ENCODE data around the gene IL21R.

Gene IL21R

DNA sequence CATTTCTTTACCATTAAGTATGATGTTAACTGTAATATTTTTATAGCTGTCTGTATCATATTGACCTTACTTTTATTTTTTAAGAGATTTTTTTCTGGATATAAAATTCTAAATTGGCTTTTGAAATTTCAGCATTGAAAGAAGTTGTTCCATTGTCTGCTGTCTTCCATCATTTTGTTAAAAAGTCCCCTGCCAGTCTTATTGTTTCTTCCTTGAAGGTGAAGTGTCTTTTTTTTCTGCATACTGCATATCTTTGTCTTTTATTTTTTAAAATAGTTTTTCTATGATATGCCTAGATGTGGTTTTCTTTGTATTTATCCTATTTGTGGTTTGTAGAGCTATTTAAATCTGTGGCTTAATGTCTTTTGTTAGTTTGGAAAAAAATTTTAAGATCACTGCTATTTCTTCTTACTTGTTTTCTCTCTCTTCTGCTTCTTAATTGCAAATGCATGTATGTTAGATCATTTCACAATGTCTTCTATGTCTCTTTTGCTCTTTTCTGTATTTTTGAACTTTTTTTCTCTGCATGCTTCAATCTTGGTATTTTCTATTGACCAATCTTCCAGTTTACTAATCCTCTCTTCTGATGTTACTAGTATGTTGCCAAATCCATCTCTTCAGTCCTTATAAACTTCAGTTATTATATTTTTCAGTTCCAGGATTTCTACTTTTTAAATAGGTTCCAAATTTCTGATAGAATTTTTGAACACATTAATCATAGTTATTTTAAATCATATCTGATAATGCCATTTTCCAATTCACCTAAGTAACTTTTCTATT is 20.2 kb downstream of the IL21R start:
- H3K27ac ChIP-seq, result no peak overlapping the region
- TF ChIP-seq, protein P1, sequence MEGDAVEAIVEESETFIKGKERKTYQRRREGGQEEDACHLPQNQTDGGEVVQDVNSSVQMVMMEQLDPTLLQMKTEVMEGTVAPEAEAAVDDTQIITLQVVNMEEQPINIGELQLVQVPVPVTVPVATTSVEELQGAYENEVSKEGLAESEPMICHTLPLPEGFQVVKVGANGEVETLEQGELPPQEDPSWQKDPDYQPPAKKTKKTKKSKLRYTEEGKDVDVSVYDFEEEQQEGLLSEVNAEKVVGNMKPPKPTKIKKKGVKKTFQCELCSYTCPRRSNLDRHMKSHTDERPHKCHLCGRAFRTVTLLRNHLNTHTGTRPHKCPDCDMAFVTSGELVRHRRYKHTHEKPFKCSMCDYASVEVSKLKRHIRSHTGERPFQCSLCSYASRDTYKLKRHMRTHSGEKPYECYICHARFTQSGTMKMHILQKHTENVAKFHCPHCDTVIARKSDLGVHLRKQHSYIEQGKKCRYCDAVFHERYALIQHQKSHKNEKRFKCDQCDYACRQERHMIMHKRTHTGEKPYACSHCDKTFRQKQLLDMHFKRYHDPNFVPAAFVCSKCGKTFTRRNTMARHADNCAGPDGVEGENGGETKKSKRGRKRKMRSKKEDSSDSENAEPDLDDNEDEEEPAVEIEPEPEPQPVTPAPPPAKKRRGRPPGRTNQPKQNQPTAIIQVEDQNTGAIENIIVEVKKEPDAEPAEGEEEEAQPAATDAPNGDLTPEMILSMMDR (IDR thresholded peaks at IDR 0.05), result no peak
- no peak for TF ChIP-seq ZFX (IDR thresholded peaks at IDR 0.05; ENCODE audit: borderline replicate concordance)

DNA sequence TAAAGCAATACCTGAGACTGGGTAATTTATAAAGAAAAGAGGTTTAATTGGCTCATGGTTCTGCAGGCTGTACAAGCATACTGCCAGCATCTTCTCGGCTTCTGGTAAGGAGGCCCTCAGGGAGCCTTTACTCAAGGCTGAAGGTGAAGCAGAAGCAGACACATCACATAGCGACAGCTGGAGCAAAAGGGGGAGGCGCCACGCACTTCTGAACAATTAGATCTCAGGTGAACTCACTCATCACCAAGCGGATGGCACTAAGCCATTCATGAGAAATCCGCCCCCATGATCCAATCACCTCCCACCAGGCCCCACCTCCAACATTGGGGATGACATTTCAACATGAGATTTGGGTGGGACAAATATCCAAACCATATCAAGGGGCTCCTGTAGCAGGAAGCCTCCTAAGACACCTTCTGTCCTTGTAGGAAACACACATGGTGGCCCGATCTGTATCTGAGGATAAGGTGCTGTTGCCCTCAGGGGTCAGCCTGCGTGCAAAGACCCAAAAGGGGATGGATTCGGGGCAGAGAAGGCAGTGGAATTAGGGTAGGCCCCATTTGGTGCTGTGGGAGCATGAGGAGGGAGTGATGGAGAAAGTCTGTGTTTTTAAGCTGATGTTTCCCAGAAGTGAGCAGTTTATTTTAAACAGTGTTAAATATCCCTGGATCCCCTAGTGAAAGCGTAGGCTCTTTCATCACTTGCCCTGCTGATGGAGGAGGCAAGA is 23.0 kb downstream of the IL21R start:
- TF ChIP-seq, protein P1 (IDR thresholded peaks at IDR 0.05), result no peak
- TF ChIP-seq ZFX (IDR thresholded peaks at IDR 0.05; ENCODE audit: borderline replicate concordance), result no peak
- no peak overlapping the region for H3K27ac ChIP-seq

DNA sequence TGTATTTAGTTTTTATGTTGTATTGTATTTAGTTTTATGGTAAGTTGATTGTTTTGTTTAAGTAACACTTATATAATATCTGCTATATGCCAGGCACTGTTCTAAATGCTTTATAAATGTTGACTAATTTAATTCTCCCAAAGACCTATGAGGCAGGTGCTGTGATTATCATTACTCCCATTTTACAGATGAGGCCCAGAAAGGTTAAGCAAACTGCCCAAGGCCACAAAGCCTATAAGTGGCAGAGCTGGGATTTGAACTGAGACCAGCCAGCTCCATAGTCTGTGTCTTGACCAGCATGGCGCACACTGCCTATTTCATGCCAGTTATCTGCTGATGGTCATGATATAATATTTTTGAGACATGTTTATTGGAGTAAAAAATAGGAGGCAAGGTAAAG is 24.0 kb downstream of the IL21R start:
- no peak overlapping the region for H3K27ac ChIP-seq
- TF ChIP-seq, protein P1 (IDR thresholded peaks at IDR 0.05), result no peak
- TF ChIP-seq ZFX (IDR thresholded peaks at IDR 0.05; ENCODE audit: borderline replicate concordance), result no peak

DNA sequence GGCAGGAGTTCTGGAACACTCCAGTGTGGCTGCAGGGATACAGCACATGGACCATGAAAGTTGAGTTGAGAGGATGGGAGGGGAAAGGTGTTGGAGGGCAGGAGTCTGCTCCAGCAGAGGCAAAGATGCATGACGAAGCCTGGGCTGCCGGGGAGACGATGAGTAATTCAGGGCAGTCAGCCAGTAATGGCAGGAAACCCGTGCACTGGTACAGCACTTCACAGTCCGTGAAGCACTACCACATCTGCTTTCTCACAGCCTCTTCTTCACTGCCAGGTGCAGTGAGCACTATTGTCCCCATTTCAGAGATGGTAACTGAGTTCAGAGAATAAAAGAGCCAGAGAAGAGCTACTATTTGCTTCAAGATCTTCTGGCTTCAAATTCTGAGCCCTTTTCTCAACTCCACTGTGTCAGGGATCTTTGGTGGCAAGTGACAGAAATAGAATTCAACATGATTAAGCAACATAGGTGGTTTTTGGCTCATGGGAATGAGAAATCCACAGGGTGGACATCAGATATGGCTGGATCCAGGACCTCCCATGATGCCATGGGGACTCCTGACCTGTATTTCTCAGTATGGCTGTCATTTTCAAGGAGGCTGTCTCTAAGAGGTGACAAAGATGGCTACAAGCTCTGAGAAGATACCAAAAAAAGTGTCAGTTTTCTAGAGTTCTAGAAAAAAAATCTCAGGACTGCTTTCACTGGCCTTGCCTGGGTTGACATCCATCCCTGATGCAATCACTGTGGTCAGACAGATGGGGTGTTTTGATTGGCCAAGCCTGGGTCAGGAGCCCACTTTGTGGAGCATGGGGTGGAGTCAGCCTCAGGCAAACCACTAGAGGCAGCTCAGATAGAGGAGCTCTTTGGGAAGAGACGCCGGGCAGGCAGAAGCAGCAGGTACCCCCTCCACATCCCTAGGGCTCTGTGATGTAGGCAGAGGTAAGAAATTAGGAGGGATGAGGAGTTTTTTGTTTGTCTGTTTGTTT is 24.7 kb downstream of the IL21R start:
- TF ChIP-seq, protein P1 (IDR thresholded peaks at IDR 0.05), result no peak
- TF ChIP-seq ZFX (IDR thresholded peaks at IDR 0.05; ENCODE audit: borderline replicate concordance), result no peak
- no peak overlapping the region for H3K27ac ChIP-seq

DNA sequence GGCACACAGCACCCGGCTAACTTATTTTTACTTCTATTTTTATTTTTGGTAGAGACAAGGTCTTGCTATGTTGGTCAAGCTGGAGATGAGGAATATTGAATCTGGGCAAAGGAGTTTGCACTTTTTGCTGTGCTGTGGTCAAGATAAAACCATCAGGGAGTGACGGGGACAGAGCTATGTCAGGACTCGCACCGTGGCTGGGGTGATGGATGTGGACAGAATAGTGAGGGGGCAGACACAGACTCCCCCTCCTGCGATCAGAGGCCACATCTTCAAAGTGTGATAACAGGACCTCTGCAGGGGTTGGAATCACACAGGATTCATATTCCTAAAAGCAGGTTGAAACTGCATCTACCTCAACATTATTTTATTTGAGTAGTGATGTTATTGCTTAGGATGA is 25.6 kb downstream of the IL21R start:
- TF ChIP-seq, protein P1 (IDR thresholded peaks at IDR 0.05), result no peak
- TF ChIP-seq ZFX (IDR thresholded peaks at IDR 0.05; ENCODE audit: borderline replicate concordance), result no peak
- H3K27ac ChIP-seq, result no peak overlapping the region

DNA sequence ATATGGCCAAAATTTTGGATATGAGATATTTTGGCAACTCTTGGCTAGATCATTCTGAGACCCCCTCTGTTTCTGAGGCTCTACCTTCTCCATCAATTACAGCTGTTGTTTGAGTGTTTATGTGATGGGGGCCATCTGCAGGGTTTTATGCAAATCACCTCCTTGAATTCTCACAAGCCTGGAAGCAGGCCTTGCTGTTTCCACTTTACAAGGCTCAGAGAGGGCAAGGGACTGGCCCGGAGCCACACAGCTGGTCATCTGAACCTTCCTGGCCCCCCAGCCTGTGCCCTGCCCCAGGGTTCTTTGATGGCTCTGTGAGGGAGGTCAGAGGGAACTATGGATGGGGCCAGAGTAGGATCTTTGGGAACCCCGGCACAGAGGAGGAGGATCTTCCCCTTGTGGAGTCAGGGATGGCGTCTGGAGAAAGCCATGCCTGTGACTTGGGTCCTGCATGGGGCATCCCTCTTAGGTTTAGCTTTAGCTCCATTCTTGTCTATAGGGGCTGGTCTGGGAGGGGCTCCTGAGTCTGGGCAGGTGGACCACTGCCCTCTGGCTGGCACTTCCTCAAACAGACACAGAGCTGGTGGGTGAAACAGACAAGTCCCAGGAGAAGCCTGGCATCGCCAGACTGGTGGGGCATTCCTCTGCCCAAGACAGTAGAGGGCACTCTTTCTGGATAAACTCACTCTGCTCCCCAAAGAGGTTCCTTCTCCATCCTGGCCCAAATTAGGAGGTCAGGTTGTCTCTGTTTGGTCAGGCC is 26.2 kb downstream of the IL21R start:
- TF ChIP-seq, protein P1 (IDR thresholded peaks at IDR 0.05), result peak; percentile 17; the same call in 1 of the 2 replicates
- TF ChIP-seq ZFX (IDR thresholded peaks at IDR 0.05; ENCODE audit: borderline replicate concordance), result no peak
- no peak overlapping the region for H3K27ac ChIP-seq
